GM19328 (cell line): ENCODE results near the gene C20orf141.
"Not testable (repeated sequence)": the region's sequence is repeated elsewhere in the genome, so short reads cannot be mapped to it uniquely, and the experiment has no call there.

Experiments
- ATAC-seq: cut with Tn5 transposase; IDR thresholded peaks from one replicate; pipeline ENCODE4 v1.9.1; 2021; ENCODE audit warnings: mild to moderate bottlenecking, moderate library complexity; ENCODE audit not compliant: unreplicated experiment

C20orf141 gene

DNA sequence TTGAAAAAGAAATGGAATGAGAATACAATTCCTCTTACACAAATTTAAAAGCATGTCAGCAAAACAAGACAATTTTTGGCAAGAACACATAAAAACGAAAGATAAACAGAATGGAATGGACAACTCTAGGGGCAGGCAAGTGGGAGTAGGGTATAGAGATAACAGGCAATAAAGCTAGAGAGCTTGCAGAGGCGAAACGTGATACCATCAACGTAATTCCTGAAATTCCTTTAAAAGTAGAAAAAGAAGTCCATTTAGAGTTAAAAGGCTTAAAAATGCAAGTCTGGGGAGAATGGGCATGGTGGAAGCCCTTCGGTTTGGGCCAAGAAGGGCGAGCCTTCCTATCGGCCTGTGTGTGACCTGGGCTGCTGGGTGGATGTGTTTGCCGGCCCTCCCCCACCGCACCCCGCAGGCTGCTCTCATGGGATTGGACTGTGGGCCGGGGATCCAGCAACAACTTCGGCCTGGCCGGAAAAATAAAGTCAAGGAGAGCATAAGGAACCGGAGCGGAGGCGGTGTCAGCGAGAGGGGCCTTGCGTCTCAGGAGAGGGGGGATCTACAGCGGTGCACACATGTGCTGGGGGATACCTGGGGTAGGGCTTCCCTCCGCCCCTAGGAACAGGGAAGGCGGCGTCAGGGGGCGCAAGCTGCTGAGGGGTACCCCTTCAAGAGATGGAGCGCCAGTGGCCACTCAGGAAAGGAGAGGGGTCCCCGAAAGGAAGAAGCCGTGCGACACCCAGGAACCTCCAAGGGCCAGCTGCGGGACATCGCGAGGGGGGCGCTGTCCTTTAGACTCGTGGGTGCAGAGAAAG, 5.5 kb downstream of the C20orf141 start:
- ATAC-seq: no peak

DNA sequence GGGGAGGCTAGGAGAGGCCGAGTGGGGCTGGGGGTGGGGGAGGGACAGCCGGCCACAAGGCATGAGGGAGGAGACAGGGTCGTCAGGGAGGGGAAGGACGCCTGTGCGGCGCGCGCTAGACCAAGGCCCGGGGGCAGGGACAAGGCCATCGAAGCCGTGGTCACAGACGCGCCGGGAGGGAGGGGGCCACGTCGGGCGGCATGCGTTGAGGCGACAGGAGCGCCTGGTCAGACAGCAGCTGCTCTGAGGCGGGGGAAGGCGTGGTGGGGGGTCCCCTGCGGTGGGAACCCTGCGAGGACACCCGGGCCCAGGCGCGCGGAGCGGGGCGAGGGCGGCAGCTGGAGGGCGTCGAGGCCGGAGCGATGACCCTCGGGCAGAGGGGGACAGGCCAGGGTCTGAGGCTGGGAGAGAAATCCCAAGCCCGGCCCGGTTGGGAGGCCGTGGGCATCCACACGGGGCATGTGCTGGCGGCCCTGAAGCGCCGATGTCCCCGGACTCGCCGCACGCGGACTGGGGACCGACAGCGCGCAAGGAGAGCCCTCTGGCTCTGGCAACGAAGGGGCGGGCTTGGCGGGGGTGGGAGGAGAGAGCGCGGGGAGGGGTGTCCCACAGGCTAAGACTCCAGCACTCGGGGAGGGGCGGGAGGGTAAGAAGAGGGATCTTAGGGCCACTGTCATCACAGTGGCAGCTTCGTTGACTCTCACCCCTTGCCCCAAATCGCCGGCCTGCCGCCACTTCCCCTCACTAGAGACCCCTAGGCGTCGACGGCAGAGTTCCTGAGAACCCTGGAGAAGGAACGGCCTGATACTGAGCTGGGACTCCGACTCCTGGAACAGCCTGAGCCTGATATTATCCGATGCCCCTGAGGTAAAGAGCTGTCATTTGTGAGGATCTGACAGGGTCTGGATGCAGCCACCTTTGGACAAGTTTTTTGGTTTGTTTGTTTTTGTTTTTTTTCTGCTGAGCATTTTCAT, 6.4 kb downstream of the C20orf141 start:
- ATAC-seq: no peak

DNA sequence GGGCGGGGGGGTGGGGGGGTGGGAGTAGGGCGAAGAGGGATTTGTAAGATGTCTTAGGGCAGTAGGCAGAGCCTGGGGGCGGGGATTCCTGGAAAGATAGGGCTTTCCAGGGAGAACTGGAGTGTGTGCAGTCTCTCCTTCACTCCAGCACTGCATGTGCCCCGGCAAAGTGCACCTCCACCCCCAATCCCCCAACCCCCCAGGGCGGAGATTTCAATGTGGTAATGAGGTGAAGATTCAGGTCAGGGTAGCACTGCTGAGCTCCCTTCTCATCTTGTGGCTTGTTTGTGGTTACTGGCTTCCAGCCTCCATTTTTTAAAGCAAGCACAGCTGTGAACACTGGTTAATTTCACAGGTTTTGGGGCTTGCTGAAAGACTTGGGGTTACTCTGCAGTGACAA, 7.3 kb downstream of the C20orf141 start:
- no peak for ATAC-seq

DNA sequence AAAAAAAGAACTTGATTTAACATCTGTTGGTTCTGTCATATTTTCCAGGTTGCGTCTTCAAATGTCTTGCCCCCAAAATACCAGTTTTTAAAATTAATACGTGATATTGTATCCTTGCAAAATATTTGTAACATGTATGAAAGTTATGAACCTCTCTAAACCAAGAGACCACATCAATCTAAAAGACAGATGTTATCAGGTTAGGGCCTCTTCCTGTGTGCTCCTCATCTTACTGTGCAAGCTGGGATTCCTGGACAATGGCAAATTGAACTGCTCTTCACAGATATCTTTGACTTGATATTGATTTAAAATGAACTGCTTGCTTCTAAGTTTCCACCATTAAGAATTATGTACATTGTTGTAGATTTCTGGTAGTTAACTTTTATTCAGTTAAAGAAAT, 11.0 kb downstream of the C20orf141 start:
- ATAC-seq: no peak

- no peak for ATAC-seq
Measured at GRCh38 chr20:2826655-2827054, 11.9 kb downstream of the C20orf141 start.

DNA sequence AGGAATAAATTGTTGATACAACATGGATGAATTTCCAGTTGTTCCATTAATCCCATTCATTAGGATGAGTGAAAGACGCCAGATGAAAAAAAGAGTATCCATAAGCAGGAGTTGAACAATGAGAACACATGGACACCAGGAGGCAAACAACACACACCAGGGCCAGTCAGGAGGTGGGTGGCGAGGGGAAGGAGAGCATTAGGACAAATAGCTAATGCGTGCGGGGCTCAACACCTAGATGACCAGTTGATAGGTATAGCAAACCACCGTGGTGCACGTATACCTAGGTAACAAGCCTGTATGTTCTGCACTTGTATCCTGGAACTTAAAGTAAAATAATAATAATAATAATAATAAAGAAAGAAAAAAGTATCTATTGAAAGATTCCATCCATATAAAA, 14.6 kb downstream of the C20orf141 start:
- no peak for ATAC-seq

DNA sequence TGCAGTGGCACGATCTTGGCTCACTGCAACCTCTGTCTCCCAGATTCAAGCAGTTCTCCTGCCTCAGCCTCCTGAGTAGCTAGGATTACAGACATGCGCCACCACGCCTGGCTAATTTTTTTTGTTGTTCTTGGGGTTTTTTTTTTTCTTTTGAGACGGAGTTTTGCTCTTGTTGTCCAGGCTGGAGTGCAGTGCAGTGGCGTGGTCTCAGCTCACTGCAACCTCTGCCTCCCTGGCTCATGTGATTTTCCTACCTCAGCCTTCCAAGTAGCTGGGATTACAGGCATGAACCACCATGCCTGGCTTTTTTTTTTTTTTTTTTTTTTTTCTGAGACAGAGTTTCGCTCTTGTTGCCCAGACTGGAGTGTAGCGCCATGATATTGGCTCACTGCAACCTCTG, 16.4 kb downstream of the C20orf141 start:
- not testable (repeated sequence) for ATAC-seq

DNA sequence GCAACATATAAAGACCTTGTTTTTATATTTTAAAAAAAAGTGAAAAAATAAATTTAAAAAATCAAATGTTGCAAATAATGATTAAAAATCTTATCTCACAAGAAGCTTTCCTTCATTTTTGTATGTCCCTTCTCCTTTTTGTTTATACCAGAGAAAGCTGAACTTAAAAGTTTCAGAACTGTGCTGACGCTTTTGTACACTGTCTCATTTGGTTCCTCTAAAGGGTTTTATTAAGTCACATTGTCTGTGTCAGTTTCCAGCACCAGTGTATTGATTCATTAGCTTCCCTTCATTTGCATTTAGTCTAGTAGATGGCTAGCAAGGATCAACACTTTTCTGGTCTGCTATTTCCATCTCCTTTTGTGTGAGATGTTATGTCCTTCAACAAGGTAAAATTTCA, 19.0 kb downstream of the C20orf141 start:
- ATAC-seq: no peak

DNA sequence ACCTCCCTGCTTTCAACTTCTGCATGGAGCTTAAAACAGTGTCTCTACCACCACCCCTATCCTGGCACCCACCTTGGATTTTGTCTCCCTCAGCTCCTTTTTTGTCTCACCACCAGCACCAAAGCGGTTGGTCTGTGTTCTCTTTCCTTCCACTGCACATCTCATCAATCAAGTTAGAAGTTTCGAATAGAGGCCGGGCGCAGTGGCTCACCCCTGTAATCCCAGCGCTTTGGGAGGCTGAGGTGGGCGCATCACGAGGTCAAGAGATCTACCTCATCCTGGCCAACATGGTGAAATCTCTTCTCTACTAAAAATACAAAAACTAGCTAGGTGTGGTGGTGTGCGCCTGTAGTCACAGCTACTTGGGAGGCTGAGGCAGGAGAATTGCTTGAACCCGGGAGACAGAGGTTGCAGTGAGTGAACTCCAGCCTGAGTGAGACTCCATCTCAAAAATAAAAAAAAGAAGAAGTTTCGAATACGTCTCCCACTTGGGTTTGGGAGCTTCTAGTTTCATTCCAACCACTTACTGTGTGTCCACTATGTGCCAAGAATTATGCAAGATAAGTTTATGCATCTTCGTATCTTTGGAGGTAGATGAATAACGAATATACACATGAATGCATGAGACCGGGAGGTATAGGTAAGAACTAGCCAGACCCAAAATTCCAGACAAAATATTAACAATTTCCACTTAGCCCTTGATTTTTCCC, 19.8 kb downstream of the C20orf141 start:
- ATAC-seq: no peak

DNA sequence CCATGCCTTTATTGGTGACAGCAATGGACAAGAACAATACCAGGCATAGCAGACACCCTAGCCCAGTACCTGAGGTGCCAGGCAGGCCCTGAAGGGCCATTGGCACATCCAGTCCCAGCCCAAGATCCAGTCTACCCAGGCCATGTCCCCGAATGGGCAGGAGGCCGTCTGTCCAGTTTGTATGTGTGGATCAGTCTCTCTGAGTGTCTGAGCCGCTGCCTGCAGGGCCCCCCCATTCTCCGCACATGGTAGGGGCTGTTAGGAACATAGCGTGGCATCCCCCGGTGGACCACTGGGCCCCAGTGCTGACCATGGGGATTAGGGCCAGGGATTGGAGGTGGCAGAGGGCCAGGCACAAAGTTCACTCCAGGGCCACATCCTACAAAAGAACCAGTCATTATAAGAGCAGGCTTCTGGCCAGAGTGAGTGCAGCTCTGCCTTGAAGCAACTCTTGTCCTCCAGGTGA, 20.6 kb downstream of the C20orf141 start:
- ATAC-seq: no peak

GRCh38 chr20:2836035-2836434, 21.2 kb downstream of the C20orf141 start:
- no peak for ATAC-seq

DNA sequence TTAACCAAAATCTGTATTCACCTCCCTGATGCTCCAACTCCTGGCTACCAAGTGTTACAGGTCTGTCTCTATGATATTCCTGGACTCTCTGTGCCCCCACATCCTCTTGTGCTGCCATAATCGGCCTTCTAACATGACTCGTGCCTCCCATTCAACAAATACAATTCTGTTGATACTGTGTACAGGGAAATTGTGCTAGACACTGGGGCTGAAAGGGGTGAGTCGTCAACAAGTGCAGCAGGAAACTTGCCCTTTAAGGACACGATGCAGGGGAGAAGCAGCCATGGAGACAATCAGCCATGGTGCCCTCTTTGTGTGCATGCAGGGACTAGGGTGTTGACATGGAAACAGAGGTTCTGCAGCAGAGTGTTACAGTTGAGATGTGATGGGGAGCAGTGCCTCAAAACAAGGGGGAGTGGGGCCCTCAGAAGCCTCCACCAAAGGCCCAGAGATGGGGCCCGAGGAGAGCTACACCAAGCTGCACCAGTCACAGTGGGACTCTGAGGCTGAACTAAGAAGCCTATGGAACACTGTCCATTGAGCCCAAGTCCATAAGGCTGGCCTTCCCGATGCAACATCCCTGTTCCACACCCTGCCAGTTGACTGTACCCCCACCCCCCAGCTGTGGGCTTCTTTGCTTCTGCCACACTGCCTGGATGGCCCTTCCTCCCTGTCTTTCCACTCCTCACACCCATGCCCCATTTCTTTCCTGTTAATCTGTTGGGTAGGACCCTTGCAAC, 22.6 kb downstream of the C20orf141 start:
- no peak for ATAC-seq

DNA sequence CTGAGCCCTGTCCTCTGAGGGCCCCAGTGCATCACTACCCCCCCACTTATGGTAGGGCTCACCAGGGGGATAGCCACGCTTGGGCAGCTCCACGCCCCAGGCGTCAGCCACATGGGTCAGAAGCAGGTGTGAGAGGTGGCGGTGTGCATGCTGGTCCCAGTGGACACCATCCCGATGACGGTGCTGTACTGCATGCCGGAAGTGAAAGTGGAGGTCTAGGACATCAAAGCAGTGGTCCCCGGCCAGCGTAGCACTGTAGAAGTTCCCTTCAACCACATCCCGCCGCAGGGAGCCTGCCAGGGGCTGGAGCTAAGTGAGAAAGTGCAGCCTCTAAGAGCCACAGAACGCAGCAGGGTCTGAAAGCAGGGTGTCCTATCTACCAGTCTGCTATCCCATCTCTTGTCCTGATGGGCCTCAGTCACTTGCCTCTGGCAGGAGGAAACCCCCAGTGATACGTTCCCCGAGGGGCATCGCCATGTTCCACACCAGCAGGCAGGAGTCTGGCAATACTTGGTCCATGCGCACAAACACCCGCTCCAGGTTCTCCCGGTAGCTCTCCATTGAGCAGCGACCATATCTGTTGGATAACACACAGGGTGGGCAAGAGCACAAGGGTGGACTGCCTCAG, 23.5 kb downstream of the C20orf141 start:
- ATAC-seq: no peak

DNA sequence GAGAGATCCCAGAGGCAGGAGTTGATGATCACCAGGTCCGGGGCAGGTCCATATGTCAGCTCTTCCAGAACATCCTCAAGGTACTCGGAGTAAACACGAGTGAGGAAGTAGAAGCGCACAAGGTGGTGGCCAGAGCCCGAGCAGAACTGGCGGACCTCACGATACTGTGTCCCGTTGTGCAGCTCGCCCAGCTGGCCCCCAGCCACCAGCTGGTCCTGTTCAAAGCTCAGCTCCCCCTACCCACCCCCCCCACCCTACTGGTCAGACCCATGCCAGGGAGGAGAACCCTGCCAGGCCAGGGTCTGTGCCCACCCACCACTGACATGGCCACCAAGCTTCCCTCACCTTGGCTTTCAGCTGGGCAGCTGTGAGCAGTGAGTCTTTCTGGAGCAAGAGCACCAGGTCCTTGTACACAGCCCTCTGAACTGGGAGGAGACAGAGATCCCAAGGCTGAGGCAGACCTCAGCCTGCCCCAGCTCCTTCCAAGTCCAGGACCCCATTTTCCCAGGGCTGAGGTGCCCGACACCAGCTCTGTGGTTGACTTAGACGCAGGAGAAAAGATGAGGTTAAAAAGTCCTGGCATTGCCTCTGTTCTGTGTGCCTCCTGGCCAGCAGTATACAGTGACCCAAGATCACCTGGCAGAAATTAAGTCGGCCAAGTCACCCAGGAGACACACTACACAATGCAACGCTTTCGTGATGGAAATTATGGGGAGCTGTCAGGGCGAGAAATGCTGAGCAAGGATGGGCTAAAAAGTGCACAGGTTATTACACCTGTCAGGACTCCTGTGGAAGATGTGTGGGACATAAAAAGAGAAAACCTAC, 24.3 kb downstream of the C20orf141 start:
- no peak for ATAC-seq

GRCh38 chr20:2839732-2840137, 24.9 kb downstream of the C20orf141 start:
- no peak for ATAC-seq

- peak; percentile 93 for ATAC-seq
Measured at GRCh38 chr20:2840138-2840966, 25.6 kb downstream of the C20orf141 start, which contains the start of the genes PCED1A and VPS16. PCED1A (minus strand) TSS chr20:2840655; CDS start chr20:2839912, 743 bp downstream. VPS16 (plus strand) TSS chr20:2840745; CDS start chr20:2840775, 30 bp downstream.

- peak; percentile 22 for ATAC-seq
Measured at GRCh38 chr20:2840967-2841531, 26.3 kb downstream of the C20orf141 start.

DNA sequence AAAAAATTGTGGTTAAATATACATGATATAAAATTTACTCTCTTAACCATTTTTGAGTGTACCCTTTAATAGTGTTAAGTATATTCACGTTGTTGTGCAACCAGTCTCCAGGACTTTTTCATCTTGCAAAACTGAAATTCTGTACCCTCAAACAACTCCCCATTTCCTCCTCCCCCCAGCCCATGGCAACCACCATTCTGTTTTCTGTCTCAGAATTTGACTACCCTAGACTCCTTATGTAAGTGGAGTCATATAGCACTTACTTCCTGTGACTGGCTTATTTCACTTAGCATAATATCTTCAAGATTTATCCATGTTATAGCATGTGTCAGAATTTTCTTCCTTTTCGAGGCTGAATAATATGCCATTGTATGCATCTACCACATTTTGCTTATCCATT, 30.8 kb downstream of the C20orf141 start:
- ATAC-seq: no peak
